Measurements from ENCODE around the gene INSR.
"Not testable (repeated sequence)": the region's sequence is repeated elsewhere in the genome, so short reads cannot be mapped to it uniquely, and the experiment has no call there.

The INSR gene

DNA sequence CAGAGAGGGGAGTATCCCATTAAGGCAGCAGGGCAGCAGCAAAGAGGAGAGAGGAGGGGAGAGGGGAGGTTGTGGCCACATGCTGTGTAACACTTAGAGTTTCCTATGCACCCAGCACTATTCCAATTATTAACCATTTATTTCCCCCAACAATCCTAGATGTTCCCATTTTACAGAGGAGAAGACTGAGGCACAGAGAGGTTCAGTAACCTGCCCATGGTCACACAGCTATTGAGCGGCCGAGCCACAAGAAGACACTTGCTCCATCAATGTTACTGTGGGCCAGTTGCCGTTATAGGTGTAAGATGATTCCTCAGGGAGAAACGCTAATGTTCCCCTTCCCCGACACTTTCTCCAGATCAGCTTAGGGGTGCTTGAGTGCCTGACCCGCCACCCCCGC lies 69.2 kb downstream of the INSR start:
- FAIRE-seq (no peak), DNase-seq (ENCODE audit: low spot score) (no peak)

DNA sequence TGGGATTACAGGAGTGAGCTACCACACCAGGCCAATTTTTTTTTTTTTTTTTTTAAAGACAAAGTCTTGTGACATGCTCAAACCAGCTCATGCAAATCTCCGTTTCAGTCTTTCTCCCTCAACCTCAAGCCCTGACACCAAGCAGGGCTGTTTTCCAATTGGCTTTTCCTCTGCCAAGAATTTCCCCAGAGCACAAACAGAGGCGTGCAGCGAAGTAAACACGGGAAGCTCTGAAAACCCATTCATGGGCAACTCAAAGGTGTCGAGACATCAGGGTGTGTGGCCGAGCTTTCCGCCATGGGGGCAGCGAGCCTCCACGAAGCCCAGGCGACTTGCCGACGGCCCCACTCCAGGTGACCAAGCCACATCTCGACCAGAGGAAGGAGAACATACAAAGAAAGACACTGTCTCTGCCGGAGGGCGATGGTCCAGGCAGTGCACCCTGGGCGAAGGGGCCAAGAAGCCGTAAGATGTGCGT lies 70.0 kb downstream of the INSR start:
- no peak for DNase-seq (ENCODE audit: low spot score)
- no peak for FAIRE-seq

DNA sequence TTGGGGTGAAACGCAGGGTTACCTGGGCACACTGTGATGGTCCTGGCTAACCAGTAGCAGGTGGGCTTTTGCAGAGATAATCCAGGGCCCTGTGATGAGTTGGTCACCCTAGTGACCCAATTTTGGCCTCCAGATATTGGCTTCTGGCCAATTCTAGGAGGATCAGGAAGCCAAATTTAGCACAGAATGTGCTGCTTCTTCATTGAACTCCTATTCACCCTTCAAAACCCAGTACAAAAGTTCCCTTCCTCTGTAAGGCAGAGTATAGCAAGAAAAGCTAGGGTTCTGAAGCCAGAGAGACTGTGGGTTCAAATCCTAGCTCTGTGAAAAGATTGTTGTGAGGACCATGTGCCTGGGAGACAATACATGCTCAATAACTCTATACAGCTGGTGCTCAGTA lies 70.8 kb downstream of the INSR start:
- FAIRE-seq (no peak), DNase-seq (ENCODE audit: low spot score) (no peak)

DNA sequence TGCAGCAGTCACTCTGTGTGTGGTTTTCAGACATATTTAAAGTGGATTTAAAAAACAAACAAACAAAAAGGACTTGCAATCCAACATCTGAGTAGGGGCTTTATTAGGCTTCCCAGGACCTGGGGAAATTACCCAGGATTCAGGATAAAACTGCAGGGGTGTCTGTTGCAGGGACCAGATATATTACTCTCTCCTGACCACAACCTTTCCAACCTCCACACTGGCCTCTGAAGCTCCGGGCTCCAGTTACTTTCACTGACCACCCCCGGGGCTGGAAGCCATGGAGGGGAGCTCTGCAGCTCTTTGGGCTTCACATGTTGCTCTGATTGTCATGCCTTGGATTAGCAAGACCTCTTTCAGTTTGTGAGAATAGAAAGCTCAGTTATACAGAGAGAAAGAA lies 75.2 kb downstream of the INSR start:
- FAIRE-seq (no peak), DNase-seq (ENCODE audit: low spot score) (no peak)

DNA sequence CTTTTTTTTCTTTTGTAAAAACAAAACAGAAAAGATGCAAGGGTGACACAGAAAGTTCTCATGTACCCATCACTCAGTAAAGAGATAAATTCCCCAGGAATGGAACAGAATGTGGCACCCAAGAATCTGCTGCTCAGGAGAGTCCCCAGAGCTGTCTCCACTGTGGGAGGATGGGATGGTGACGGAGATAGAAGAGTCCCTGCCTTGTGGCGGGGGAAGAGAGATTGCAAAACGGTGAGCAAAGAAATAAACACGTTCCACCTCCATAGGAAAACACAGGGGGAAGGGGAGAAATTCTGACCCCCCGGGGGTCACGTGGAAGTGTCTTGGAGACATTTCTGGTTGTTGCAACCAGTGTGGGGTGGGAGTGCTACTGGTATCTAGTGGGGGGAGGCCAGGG lies 76.4 kb downstream of the INSR start:
- no peak for DNase-seq (ENCODE audit: low spot score)
- no peak for FAIRE-seq

DNA sequence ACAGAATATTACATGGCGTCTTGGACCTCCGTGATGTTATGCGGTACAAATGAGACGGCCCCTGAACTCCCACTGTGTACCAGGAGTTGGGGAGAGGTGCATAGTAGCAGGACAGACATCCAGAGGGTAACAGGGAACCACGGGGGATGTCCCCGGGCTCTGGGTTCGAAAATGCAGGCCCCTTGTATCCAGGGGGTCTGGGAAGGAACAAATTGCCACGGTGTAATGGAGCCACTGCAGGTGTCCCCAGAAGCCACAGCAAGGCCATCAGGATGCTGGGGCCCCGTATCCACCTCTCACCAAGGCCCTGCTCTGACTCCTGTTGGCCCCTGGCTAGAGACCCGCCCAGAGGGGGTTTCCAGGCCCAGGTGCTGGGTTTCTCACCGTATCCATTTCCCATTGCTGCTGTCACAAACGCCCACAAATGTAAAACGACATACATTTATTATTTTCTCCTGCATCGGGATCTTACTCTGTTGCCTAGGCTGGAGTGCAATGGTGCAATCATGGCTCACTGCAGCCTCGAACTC lies 77.8 kb downstream of the INSR start:
- FAIRE-seq = no peak
- no peak for DNase-seq (ENCODE audit: low spot score)

DNA sequence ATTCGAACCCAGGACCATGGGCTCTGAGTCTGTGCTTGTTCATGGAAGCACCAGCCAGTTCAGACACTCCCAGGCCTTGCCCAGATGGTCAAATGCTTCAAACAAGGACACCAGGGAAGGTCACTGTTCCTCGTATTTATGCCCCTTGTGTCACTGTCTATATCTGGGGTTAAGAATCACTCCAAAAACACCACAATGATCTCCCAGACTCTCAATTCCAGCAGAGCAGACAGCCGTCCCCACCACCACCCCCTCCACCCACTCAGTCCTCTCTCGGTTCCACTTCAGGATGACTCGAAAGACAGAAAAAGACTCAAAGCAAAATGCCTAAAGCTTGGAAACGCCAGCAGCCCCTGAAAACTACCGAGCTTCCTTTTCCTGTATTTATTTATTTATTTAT lies 79.0 kb downstream of the INSR start:
- DNase-seq (ENCODE audit: low spot score) = no peak
- no peak for FAIRE-seq

DNA sequence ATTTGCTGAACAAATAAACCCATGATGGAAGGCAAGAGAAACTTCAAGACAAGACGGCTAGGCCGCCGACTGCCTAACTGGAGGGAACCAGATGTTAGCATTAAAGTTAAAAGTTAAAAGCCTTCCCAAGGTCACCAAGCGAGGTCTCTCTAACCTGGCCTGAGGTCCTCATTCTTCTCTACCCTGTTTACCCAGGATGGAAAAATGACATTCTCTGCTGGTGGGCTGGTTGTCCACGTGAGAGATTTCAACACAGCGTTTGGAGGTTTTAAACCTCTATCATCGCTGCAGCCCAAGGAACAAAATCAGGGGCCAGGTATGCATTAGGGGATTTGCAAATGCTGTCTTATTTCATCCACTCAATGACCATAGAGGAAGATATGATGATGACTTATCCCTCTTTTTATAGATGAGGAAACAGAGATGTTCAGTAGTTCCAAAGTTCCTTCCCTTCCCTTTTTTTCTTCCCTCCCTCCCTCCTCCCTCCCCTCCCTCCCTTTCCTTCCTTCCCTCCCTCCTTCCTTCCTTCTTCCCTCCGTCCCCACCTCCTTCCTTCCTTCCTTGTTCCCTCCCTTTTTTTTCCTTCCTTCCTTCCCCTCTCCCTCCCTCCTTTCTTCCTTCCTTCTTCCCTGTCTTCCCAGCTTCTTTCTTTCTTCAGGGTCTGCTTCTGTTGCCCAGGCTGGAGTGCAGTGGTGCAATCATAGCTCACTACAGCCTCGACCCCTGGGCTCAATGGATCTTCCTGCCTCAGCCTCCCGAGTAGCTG lies 79.7 kb downstream of the INSR start:
- FAIRE-seq (no peak), DNase-seq (ENCODE audit: low spot score) (no peak)

DNA sequence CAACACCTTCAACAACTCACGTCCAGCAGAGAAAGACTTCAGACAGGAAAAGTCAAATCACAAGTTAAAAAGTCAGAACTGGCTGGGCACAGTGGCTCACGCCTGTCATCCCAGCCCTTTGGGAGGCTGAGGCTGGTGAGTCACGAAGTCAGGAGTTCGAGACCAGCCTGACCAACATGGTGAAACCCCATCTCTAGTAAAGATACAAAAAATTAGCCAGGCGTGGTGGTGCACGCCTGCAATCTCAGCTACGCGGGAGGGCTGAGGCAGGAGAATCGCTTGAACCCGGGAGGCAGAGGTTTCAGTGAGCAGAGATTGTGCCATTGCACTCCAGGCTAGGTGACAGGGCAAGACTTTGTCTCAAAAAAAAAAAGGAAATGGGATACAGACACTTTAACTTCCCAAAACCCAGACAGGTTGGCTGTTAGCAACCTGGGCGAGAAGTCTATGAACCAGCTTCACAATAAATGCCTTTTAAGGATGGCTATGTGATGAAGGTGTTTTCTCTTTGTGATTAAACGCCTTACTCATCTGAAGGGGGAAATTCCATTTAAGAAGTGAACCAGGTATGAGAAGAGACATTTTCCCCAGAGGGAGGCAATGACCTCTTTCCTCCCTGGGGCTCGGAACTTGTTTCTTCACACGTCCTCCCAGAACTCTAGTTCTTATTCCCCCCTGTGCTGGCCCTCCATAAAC lies 80.4 kb downstream of the INSR start:
- FAIRE-seq (no peak), DNase-seq (ENCODE audit: low spot score) (no peak)

DNA sequence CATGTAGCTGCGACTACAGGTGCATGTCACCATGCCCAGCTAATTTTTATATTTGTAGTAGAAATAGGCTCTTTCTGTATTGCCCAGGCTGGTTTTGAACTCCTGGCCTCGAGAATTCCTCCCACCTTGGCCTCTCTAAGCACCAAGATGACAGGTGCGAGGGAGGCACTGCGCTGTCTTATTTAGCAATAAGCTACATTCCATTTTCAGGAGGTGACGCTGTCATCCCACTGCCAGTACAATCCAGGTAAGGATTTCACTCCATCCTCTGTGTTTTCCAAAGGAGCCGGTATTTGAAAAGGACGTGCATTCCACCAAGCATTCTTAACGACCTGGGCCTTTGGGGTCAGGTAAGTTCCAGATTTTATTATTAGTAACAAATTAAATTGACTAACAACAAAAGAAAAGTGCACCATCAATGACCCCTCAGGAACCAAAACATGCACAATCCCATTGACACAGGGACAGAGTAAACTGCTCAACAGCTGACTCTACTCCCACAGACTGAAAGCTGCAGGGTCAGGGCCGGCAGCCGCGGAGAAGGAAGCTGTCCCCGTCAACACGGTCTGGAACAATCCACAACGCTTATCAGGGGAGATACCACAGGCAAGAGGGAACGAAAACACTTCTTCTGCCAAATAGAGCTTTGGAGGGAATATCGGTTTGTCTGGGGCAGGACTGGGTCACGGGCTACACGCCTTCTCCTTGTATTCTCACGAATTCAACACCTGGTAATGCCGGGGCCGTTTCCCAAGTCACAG lies 82.8 kb downstream of the INSR start:
- DNase-seq (ENCODE audit: low spot score) (no peak), FAIRE-seq (no peak)

DNA sequence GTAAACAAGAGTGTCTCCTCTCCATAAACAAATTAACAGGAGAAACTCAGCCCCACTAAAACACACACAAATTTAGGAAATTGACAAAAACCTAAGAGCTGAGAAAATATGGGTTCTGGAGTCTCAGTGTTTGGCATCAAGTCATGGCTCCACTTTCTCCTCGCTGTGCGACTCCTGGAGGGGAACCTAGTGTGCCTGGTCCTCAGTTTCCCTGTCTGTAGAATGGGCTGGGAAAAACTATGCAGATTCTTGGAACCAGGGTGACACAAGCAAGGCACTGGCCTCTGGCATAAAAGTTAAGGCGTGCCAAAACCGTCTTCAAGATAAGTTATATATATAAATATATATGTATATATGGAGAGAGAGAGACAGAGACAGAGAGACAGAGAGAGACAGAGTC lies 83.9 kb downstream of the INSR start:
- FAIRE-seq (no peak), DNase-seq (ENCODE audit: low spot score) (no peak)

DNA sequence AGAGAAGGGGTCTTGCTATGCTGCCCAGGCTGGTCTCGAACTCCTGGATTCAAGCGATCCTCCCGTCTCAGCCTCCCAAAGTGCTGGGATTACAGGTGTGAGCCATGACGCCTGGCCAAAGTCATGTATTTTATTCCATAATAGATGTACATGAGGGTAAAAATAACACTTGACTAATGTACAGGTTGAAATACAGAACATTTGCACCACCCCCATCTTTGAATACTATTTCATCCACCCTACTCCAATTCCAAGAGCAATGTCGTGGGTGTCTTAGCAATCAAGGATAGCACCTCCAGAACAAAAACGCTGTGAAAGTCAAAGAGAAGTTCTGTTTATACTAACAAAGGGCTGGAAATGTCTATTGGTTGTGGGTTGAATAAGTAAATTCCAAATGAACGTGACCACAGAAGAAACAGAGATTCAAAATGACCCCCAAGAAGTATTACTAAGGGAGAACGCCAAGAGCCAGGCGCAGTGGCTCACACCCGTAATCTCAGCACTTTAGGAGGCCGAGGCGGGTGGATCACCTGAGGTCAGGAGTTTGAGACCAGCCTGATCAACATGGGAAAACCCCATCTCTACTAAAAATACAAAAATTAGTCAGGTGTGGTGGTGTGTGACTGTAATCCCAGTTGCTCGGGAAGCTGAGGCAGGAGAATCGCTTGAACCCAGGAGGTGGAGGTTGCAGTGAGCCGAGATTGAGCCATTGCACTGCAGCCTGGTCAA lies 84.5 kb downstream of the INSR start:
- not testable (repeated sequence) for FAIRE-seq; DNase-seq (ENCODE audit: low spot score)

DNA sequence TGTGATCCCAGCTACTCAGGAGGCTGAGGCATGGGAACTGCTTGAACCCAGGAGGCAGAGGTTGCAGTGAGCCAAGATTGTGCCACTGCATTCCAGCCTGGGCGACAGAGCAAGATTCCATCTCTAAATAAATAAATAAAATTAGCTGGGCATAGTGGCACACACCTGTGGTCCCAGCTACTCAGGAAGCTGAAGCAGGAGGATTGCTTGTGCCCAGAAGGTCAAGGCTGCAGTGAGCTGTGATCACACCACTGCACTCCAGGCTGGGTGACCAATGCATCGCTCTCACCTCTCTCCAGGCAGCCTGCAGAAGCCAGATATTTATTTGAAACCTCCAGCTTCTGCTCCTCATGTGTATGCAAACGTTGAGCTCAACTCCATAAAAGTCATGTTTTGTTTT lies 85.2 kb downstream of the INSR start:
- FAIRE-seq; DNase-seq (ENCODE audit: low spot score): not testable (repeated sequence)

DNA sequence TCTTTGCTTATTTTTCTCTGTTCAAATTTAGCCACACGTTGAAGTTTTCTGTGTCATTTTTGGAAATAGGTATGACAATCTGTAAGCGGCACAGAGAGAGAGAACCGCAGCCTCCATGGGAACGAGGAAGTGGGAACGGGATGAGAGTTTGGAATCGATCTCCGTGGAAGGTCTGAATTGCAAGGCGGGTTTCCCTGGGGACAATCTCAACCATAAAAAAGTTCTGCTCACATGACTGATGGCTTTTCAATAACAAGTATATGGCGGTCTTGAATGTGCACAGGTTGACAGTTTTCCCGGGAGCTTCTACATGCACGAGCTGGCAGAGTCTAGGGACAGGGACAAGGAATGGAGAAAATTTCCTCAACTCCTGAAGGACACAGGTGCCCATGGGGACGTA lies 90.9 kb downstream of the INSR start:
- no peak for FAIRE-seq

DNA sequence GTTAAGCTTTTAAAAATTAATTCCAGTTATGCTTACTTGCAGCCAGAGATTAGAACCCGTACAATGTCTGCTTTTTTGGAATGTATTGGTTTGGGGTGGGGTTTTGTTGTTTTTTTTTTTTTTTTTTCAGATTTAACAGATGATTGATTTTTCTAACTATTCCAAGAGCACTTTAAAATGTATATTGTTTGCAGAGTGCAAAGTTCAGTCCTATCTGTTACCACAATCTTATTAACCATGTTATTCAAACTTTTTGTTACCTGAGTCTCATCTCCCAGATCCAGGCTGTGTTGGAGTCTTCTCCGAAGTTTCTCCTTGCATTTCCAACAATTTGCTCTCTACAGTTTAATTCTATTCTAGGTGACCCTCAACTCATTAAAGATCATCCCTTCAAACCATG lies 91.3 kb downstream of the INSR start:
- no peak for DNase-seq (ENCODE audit: low spot score)
- FAIRE-seq = no peak

More for the DNA sequence above, 90.9 kb downstream of the INSR start:
- DNase-seq (ENCODE audit: low spot score) = no peak

DNA sequence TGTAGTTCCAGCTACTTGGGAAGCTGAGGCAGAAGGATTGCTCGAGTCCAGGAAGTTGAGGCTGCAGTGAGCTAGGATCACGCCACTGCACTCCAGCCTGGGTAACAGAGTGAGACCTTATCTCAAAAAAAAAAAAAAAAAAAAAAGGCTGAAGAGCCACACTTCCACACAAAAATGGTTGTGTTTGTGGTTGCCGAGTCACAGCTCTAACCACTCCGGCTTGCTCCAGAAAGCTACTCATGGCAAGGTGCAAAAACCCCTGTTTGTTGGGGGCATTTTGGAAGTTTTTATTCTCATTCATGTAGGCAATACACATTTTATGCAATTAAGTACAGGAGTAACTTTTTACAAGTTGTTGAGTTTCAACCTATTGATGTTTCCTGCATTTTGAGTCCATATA lies 93.5 kb downstream of the INSR start:
- no peak for FAIRE-seq
- DNase-seq (ENCODE audit: low spot score) = no peak

DNA sequence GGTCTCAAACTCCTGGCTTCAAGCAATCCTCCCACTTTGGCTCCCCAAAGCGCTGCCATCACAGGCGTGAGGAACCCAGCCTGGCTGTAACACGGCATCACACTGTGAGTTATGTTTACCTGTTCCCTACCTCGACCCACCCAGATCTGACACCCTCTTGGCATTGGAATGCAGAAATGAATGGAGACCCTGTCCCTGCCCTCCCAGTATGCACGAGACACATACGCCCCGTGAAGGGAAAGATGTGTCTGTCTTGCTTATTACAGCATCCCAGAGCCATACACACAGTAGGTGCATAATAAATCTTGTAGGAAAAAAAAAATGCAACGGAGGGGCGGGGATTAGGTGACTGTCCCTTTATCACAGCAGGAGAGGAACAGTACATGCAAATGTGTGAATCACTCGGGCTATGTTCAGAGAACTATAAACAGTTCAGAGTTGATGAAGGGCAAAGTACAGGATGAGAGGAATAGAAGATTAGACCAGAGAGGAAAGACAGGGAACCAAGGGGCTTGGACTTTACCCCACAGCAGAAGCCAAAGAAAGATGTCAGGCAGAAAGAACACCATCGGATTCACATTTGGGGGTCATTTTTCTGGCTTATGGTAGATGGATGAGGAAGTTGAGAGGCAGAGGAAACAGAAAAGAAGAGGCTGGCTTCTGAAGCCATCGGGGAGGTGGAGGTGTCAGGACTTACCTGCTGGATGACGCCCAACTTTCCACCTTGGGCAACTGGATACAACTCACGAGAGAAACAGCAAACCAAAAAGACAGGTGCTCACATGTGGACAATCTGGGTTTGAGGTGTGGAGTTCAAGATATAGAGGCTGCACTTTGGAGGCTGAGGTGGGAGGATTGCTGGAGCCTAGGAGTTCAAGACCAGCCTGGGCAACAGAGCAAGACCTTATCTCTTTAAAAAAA lies 94.3 kb downstream of the INSR start:
- no peak for DNase-seq (ENCODE audit: low spot score)
- no peak for FAIRE-seq

DNA sequence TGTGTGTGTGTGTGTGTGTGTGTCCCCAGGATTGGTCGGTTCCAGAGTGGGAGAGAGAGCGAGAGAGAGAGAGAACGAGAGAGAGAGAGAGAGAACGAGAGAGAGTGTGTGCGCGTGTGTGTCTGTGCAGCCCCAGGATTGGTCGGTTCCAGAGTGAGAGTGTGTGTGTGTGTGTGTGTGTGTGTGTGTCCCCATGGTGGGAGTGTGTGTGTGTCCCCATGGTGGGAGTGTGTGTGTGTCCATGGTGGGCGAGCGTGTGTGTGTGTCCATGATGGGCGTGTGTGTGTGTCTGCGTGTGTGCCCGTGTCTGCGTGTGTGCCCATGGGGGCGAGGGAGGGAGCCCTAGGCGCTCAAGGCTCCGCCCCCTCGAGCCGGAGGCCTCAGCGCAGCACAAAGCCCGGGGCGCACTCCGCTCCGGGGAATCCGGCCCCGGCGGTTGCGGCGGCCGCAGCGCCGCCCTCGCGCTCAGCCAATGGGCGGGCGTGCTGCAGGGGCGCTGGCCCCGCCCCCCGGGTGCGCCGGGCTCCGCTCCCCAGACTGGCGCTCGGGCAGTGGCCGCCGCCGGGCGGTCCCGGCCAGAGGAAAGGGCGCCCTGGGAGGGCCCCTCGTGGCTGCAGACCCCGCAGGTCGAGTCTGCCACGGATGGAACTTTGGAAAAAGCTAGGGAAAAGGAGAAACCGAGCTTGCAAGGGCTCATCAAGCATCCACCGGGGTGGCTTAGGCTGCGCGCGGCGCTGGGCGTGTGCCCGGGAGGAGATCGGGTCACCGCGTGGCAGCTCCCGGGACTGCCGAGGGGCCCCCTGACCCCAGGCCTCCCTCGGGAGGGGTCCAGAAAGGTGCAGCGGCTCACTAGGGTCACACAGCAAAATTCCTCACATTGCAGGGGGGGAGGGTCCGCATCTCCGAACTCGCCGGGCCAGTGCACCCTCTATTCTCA lies 96.2 kb downstream of the INSR start:
- DNase-seq (ENCODE audit: low spot score) (peak; percentile 93), FAIRE-seq (no peak)

DNA sequence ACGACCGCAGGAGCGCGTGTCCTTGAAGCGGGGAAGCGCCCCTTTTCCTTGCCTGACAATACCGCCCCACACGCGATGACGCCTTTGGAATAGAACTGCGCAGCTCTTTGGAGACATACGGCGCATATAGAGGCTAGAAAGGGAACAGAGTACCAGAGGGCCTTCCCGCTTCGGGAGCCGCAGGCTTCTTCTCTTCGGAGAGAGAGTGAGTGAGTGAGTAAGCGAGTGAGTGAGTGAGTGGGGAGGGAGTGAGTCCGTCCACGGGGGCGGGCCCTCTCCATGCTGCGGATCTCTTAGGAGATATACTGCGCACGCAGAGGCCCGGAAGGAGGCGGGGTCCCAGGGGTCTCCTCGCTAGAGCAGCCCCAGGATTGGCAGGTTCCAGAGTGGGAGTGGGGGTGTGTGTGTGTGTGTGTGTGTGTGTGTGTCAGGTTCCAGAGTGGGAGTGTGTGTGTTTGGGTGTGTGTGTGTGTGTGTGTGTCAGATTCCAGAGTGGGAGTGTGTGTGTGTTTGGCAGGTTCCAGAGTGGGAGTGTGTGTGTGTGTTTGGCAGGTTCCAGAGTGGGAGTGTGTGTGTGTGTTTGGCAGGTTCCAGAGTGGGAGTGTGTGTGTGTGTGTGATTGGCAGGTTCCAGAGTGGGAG lies 97.0 kb downstream of the INSR start:
- peak; percentile 83 for DNase-seq (ENCODE audit: low spot score)
- FAIRE-seq = no peak
